Left cardiac atrium (tissue), 2 donors: ENCODE results near the gene UCHL1. TPM values are rescaled to one million over a fixed set of nuclear protein-coding genes. Genes with fewer than 3 reads are reported as not detected.

Experiments
- total RNA-seq, 2 donors: library from RNA; stranded (reverse); fragmentation: NEBNext Ultra II Directional; extraction: Animal tissue kit (Norgen Biotek cat#: 25700); gene quantifications; one replicate each; pipeline ENCODE4 v1.2.1, GENCODE V29; 2021
- donor health status: DM: no; HTN: yes; CAD: no; lungs with severe emphysema.
- donor health status: DM: yes; HTN: yes; CAD: no.

UCHL1 gene
- total RNA-seq, 2 donors from 2014 or later: 23.1 to 26.4 TPM

Other genes starting within 250 kb of the UCHL1 start
- gene APBB2, start 42.4 kb upstream of the UCHL1 start, total RNA-seq: 10 to 100 TPM; 53.0 to 56.5 TPM